ENCODE data around the gene ACER3. TPM values are rescaled to one million over a fixed set of nuclear protein-coding genes. Genes with fewer than 3 reads are reported as not detected.
"Not testable (repeated sequence)": the region's sequence is repeated elsewhere in the genome, so short reads cannot be mapped to it uniquely, and the experiment has no call there.

Gene ACER3
- total RNA-seq, 2 donors from 2014 or later: 7.0 to 24.7 TPM

- H3K4me3 ChIP-seq: no peak overlapping the region
- no peaks in the 10 kb centered on the region for H3K36me3 ChIP-seq
- no peak overlapping the region for H3K27ac ChIP-seq
- no peaks in the 10 kb centered on the region for H3K9me3 ChIP-seq
- peaks cover 0 to 6% of the 10 kb centered on the region in 2 donors for H3K4me1 ChIP-seq (ENCODE audit: control insufficient read depth in 1 of 2, low read depth in 2 of 2)
- no peaks in the 10 kb centered on the region for H3K27me3 ChIP-seq (replicated peaks; ENCODE audit: insufficient read depth)
- no peak for TF ChIP-seq CTCF (IDR thresholded peaks at IDR 0.05)
- ATAC-seq (ENCODE audit: insufficient number of reproducible peaks, low FRiP score, low read depth) (no peak), DNase-seq (ENCODE audit: low spot score) (no peak)
Measured at GRCh38 chr11:76825726-76826396, 34.9 kb upstream of the ACER3 start.

- ATAC-seq (ENCODE audit: insufficient number of reproducible peaks, low FRiP score, low read depth); DNase-seq (ENCODE audit: low spot score); H3K9me3 ChIP-seq; H3K4me3 ChIP-seq; H3K36me3 ChIP-seq; H3K4me1 ChIP-seq (ENCODE audit: control insufficient read depth in 1 of 2, low read depth in 2 of 2); H3K27me3 ChIP-seq (replicated peaks; ENCODE audit: insufficient read depth); H3K27ac ChIP-seq: not testable (repeated sequence)
Measured at GRCh38 chr11:76826508-76826907, 34.2 kb upstream of the ACER3 start.

- H3K27me3 ChIP-seq (replicated peaks; ENCODE audit: insufficient read depth); H3K27ac ChIP-seq; H3K4me1 ChIP-seq (ENCODE audit: control insufficient read depth in 1 of 2, low read depth in 2 of 2); H3K36me3 ChIP-seq; H3K4me3 ChIP-seq; ATAC-seq (ENCODE audit: insufficient number of reproducible peaks, low FRiP score, low read depth); DNase-seq (ENCODE audit: low spot score); H3K9me3 ChIP-seq: not testable (repeated sequence)
Measured at GRCh38 chr11:76827005-76827404, 33.7 kb upstream of the ACER3 start.

- no peak overlapping the region for H3K27ac ChIP-seq
- no peaks in the 10 kb centered on the region for H3K9me3 ChIP-seq
- no peak for ATAC-seq (ENCODE audit: insufficient number of reproducible peaks, low FRiP score, low read depth)
- H3K27me3 ChIP-seq (replicated peaks; ENCODE audit: insufficient read depth): no peaks in the 10 kb centered on the region
- no peaks in the 10 kb centered on the region for H3K36me3 ChIP-seq
- DNase-seq (ENCODE audit: low spot score): no peak
- TF ChIP-seq CTCF (IDR thresholded peaks at IDR 0.05): no peak
- H3K4me1 ChIP-seq (ENCODE audit: control insufficient read depth in 1 of 2, low read depth in 2 of 2): peaks cover 0 to 9% of the 10 kb centered on the region in 2 donors
- H3K4me3 ChIP-seq: no peak overlapping the region
Measured at GRCh38 chr11:76830639-76831327, 29.9 kb upstream of the ACER3 start.

GRCh38 chr11:76831686-76832310 lies 28.9 kb upstream of the ACER3 start:
- Histone ChIP-seq H3K27me3 (replicated peaks; ENCODE audit: insufficient read depth) (no peaks in the 10 kb centered on the region), H3K4me1 (ENCODE audit: control insufficient read depth in 1 of 2, low read depth in 2 of 2) (peaks cover 0 to 9% of the 10 kb centered on the region in 2 donors), H3K9me3 (no peaks in the 10 kb centered on the region), H3K36me3 (no peaks in the 10 kb centered on the region), H3K4me3 (no peak overlapping the region), H3K27ac (no peak overlapping the region)
- ATAC-seq (ENCODE audit: insufficient number of reproducible peaks, low FRiP score, low read depth) (no peak), DNase-seq (ENCODE audit: low spot score) (no peak)
- no peak for TF ChIP-seq CTCF (IDR thresholded peaks at IDR 0.05)

GRCh38 chr11:76832361-76832760 lies 28.4 kb upstream of the ACER3 start:
- no peak overlapping the region for H3K27ac ChIP-seq
- DNase-seq (ENCODE audit: low spot score) (no peak), ATAC-seq (ENCODE audit: insufficient number of reproducible peaks, low FRiP score, low read depth) (no peak)
- peaks cover 0 to 9% of the 10 kb centered on the region in 2 donors for H3K4me1 ChIP-seq (ENCODE audit: control insufficient read depth in 1 of 2, low read depth in 2 of 2)
- H3K27me3 ChIP-seq (replicated peaks; ENCODE audit: insufficient read depth): no peaks in the 10 kb centered on the region
- H3K9me3 ChIP-seq: no peaks in the 10 kb centered on the region
- H3K4me3 ChIP-seq: no peak overlapping the region
- no peaks in the 10 kb centered on the region for H3K36me3 ChIP-seq
- no peak for TF ChIP-seq CTCF (IDR thresholded peaks at IDR 0.05)
